ENCODE results near the gene ATAD3A.

DNA sequence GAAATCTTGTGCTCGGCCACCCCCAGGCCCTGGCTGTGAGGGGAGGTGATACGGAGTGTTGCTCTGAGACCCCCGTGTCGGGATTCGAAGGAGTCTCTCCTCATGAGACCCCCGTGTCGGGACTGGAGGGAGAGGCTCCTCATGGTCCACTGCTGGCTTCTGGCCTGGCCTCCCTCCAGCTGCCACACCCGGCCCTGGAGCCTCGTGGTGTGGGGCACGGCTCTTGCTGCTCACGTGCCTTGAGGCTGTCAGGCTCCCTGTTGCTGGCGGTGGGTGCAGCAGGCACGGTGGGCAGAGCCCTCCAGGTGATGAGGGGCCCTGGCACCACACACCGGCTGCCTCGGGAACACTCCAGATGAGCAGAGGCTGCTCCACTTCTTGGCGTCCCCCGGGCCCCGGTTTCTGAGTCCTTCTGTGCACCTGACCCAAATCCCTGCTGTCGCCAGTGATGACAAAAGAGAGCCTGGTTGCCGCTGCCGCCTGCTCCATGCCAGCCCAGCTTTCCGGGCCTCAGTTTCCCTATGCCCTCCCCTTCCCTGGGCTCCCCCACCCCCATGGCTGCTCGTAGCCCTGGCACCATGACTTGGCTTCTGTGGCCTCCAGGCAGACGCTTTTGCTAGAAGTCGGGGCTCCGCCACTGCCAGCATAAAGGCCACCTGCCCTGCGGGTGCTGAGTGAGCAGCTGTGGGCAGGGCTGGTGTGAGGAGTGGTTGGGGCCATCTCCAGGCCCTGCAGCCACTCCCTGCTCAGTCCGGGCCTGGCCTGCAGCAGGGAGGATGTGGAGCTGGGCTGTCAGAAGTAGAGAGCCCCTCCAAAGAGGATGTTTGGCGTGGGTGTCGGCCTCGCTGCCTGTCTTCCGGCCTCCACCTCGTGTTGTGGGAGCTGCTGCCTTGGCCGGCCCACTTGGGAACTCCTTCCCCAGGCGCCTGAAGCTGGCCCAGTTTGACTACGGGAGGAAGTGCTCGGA is 16.6 kb downstream of the ATAD3A start:
- TF ChIP-seq, protein P1, sequence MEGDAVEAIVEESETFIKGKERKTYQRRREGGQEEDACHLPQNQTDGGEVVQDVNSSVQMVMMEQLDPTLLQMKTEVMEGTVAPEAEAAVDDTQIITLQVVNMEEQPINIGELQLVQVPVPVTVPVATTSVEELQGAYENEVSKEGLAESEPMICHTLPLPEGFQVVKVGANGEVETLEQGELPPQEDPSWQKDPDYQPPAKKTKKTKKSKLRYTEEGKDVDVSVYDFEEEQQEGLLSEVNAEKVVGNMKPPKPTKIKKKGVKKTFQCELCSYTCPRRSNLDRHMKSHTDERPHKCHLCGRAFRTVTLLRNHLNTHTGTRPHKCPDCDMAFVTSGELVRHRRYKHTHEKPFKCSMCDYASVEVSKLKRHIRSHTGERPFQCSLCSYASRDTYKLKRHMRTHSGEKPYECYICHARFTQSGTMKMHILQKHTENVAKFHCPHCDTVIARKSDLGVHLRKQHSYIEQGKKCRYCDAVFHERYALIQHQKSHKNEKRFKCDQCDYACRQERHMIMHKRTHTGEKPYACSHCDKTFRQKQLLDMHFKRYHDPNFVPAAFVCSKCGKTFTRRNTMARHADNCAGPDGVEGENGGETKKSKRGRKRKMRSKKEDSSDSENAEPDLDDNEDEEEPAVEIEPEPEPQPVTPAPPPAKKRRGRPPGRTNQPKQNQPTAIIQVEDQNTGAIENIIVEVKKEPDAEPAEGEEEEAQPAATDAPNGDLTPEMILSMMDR (IDR thresholded peaks at IDR 0.05), result no peak
- TF ChIP-seq POLR2A (IDR thresholded peaks at IDR 0.05), result no peak
